NOMO-1 treated with DMSO at 0.1 percent for 48 hours (cell line): Measurements from ENCODE around the gene RAB3IP.

Source experiments
- DNase-seq: peaks from one replicate; lab custom pipeline; 2025; ENCODE audit not compliant: unreplicated experiment; lab: John Stamatoyannopoulos, UW

The RAB3IP gene, protein sequence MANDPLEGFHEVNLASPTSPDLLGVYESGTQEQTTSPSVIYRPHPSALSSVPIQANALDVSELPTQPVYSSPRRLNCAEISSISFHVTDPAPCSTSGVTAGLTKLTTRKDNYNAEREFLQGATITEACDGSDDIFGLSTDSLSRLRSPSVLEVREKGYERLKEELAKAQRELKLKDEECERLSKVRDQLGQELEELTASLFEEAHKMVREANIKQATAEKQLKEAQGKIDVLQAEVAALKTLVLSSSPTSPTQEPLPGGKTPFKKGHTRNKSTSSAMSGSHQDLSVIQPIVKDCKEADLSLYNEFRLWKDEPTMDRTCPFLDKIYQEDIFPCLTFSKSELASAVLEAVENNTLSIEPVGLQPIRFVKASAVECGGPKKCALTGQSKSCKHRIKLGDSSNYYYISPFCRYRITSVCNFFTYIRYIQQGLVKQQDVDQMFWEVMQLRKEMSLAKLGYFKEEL

GRCh38 chr12:69738351-69739286, at the start of gene RAB3IP:
RAB3IP (plus strand) TSS chr12:69738860; CDS start chr12:69755409, 16,549 bp downstream.
- peak; percentile 77 for DNase-seq

DNA sequence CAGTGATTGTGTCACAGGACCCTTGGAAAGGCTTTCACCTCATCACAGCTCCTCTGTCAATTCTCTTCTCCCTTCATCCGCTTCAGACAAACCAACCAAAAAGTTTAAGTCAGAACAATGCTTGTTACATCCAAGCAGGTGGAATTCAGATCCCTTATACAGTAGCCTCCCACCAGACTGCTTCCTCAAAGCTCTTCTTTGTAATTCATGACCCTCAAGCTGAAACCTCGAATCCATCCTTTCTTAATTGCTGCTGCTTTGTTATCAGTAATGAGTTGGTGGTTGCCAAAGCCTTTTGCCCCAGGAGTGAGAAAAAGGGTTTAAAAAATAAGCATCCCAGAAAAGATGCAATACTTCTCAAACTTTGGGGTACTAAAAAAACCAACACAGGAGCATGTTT, 49.0 kb upstream of the RAB3IP start:
- DNase-seq = no peak

DNA sequence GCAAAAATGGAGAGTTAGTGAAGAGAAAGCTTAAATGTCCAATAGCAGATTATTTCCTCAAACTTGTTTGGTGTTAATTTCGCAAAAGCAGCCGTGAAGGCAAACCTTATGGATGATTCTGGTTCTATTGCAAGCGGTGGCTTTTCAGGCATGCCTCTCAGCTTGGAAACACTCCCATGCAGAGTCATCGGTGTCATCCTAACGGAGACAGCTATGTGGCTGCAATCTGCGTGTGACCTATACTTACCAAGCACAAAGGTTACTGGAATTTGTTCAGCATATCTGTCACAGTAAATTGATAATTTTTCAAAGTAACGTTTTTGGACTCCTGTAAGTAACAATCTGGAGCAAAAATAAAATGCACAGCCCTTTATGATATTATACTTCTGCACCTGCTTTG, 44.5 kb upstream of the RAB3IP start:
- DNase-seq = no peak

GRCh38 chr12:69698054-69698453, 40.6 kb upstream of the RAB3IP start:
- no peak for DNase-seq

- no peak for DNase-seq
Measured at GRCh38 chr12:69698769-69699540, 39.7 kb upstream of the RAB3IP start, which contains the start of gene BEST3. BEST3 (minus strand) TSS chr12:69699303; CDS start chr12:69697798, 1,505 bp downstream.

- no peak for DNase-seq
Measured at GRCh38 chr12:69701826-69702225, 36.8 kb upstream of the RAB3IP start.

- no peak for DNase-seq
Measured at GRCh38 chr12:69703146-69703642, 35.5 kb upstream of the RAB3IP start.

DNA sequence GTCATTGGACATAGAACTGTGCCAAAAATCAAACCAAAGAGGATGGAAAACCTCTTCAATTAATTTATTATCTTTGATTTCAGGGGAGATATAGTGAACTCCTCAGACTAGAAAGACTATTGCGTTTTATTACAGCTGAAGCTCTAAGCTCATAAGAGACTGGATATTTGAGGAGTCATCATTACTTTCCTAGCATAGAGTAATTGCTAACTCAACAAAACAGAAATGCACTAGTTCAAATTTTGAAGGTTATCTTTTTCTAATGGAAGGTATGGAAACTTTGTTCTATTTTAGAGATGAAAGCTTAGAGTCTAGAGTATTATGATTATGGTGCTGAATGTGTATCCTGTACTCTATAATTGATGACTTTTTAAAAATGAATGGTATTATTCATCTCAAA, 34.3 kb upstream of the RAB3IP start:
- no peak for DNase-seq

DNA sequence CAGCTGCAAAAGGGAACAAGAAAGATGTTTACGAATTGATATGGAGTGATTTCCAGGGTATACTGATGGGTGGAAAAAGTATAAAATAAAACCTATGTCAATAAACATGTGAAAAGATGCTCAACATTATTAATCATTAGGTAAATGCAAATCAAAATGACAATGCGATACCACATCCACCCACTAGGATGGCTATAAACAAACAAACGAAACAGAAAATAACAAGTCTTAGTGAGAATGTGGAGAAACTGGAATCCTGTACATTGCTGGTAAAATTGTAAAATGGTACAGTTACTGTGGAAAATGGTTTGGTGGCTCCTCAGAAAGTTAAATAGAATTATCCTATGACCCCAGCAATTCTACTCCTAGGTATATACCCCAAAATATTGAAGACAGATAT, 30.0 kb upstream of the RAB3IP start:
- DNase-seq = no peak

DNA sequence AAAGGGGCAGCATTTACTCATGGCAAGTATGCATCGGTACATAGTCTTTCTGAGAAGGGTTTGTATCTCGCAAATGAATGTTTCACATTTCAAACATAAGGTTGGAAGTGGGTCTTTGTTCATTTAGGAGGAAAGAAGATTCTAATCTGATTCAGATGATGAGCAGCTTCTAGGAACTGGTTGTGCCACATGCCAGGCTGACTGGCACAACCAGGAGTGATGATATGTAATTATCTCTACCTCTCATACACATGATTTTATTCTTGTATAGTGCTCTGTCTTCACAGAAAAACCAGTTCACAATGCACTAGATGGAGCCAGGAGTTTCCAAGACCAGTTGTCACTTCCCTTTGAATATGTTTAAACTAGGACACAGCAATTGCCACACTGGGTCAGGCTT, 25.8 kb upstream of the RAB3IP start:
- no peak for DNase-seq

DNA sequence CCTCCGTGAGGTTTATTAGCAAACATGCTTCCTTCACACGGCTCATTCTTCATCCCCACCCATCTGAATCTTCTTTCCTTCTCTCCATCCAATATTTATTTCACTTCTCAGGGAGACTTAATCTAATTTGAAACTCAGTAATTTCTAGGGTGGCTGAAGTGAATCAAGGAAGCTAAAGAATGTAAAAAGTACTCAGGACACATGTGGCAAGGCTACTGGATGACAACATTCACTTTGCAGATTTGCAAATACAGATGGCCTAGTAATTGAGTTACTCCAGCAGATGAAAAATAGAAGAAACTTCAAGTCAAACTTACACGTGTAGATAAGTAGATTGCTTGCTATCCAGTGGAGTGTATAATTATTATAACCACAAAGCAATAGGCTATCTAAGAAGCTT, 24.1 kb upstream of the RAB3IP start:
- no peak for DNase-seq

DNA sequence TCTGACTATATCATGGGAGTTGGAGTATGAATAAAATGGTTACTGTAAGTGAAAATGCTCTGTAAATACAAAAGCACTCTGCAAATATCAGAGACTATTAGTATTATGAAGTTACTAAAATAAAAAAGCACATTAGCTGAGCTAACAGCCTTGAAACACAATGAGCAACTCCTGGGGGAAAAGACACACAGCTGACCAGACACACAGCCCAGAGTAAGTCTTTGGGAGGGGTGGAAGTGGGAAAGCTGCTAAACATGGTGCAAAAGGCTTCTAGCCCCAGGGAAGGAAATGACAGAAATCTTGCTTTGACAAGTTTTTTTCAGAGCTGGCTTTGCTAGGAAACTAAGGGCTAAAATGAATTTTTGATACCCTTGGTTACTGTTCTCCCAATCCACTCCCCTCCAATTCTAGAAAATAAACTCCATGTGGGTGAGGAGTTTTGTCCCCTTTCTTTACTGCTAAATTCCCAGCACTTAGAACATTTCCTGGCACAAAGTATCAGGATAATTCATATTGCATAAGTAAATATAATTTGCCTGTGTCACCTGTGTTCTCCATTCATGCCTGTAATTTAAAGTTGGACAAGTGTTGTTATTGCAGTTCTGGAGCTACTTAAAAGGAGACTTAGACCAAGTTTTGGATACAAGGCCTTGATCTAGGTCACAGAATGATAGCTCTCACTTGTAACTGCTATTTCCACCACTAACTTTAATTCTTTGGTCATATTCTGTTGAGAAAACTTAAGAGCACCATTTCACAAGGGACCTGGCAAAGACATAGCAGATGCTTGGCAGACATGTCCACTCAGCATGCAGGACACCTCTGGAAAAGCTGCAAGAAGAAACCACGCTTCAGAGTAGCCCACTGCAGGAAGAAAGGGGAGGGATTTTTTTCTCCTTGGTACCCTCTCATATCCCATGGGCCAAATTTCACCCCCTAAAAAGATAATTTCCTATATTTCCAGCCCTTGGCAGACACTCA, 19.0 kb upstream of the RAB3IP start:
- no peak for DNase-seq

GRCh38 chr12:69720750-69721149, 17.9 kb upstream of the RAB3IP start:
- no peak for DNase-seq

GRCh38 chr12:69726922-69727321, 11.7 kb upstream of the RAB3IP start:
- DNase-seq = no peak

DNA sequence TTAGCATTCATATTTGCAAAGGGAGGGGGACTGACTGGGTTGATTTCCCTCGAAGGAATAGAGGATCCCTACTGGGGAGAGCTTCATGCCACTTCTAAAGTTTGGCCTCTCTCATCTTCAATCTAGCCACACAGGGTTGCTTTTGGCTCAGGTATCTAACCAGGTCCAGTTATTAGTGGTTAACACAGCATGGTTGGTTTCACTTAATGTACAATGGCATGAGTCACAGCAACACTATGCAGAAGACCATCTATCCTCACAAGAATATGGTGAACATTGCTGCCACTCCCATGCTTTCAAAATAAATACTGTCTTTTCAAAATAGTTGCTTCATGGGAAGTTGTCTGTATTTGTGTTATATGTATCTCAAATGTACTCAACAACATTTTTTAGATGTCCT, 6.6 kb upstream of the RAB3IP start:
- DNase-seq = no peak

GRCh38 chr12:69733638-69734037, 5.0 kb upstream of the RAB3IP start:
- DNase-seq = no peak

GRCh38 chr12:69739287-69740191, 879 bp downstream of the RAB3IP start:
- DNase-seq = peak; percentile 66

DNA sequence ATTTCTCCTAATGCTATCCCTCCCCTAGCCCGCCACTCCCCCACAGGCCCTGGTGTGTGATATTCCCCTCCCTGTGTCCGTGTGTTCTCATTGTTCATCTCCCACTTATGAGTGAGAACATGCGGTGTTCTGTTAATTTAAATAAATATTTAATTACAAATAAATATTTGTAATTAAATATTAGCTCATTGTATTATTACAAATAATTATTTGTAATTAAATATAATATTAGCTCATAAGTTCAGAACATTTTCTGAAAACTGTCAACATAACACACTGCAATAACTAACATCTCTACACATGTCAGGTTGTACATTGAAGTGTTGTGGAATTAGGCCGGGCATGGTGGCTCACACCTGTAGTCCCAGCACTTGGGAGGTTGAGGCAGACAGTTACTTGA, 5.4 kb downstream of the RAB3IP start:
- DNase-seq = no peak

- DNase-seq = no peak
Measured at GRCh38 chr12:69751476-69751875, 12.8 kb downstream of the RAB3IP start.
